ENCODE results near the gene RPS6KA2.

Gene RPS6KA2

GRCh38 chr6:166461821-166462460, 165.1 kb downstream of the RPS6KA2 start:
- no peak for DNase-seq

- no peak for DNase-seq
Observed at GRCh38 chr6:166460473-166461437, 166.3 kb downstream of the RPS6KA2 start.

- no peak for DNase-seq
Observed at GRCh38 chr6:166459906-166460305, 167.1 kb downstream of the RPS6KA2 start.

- no peak for DNase-seq
Observed at GRCh38 chr6:166459272-166459671, 167.8 kb downstream of the RPS6KA2 start.

- peak; percentile 72 to 87 for DNase-seq
Observed at GRCh38 chr6:166456395-166457156, 170.5 kb downstream of the RPS6KA2 start.

- DNase-seq = no peak
Observed at GRCh38 chr6:166454692-166455515, 172.1 kb downstream of the RPS6KA2 start.

GRCh38 chr6:166453651-166454050, 173.4 kb downstream of the RPS6KA2 start:
- DNase-seq = no peak

GRCh38 chr6:166450167-166450873, 176.7 kb downstream of the RPS6KA2 start:
- no peak for DNase-seq

- DNase-seq = no peak
Observed at GRCh38 chr6:166449641-166450040, 177.4 kb downstream of the RPS6KA2 start.

- no peak for DNase-seq
Observed at GRCh38 chr6:166449036-166449435, 178.0 kb downstream of the RPS6KA2 start.

- no peak for DNase-seq
Observed at GRCh38 chr6:166448432-166448831, 178.6 kb downstream of the RPS6KA2 start.

- peak in 1 of 2 experiments; percentile 50 for DNase-seq
Observed at GRCh38 chr6:166446567-166447065, 180.4 kb downstream of the RPS6KA2 start.

- DNase-seq = no peak
Observed at GRCh38 chr6:166446146-166446545, 180.9 kb downstream of the RPS6KA2 start.

GRCh38 chr6:166444446-166444845, 182.6 kb downstream of the RPS6KA2 start:
- no peak for DNase-seq

- peak; percentile 16 to 72 for DNase-seq
Observed at GRCh38 chr6:166443166-166443565, 183.9 kb downstream of the RPS6KA2 start.

- peak in 1 of 2 experiments; percentile 45 for DNase-seq
Observed at GRCh38 chr6:166442131-166442685, 184.8 kb downstream of the RPS6KA2 start.

GRCh38 chr6:166441325-166442078, 185.5 kb downstream of the RPS6KA2 start:
- DNase-seq = no peak

- no peak for DNase-seq
Observed at GRCh38 chr6:166440729-166441128, 186.3 kb downstream of the RPS6KA2 start.

- no peak for DNase-seq
Observed at GRCh38 chr6:166440106-166440505, 186.9 kb downstream of the RPS6KA2 start.

GRCh38 chr6:166439366-166440091, 187.5 kb downstream of the RPS6KA2 start:
- peak; percentile 48 to 76 for DNase-seq

Measured in NCI-H524 (cell line).